Measurements from ENCODE around the gene SGSM1. TPM values are rescaled to one million over a fixed set of nuclear protein-coding genes. Genes with fewer than 3 reads are reported as not detected.
"Not testable (repeated sequence)": the region's sequence is repeated elsewhere in the genome, so short reads cannot be mapped to it uniquely, and the experiment has no call there.

Gene SGSM1
- total RNA-seq, 2 donors from 2014 or later = 0.17 to 0.75 TPM

GRCh38 chr22:24873226-24873625 is 67.2 kb downstream of the SGSM1 start:
- ATAC-seq (no peak), DNase-seq (ENCODE audit: low spot score) (no peak)
- H3K36me3 Mint-ChIP-seq = no peaks in the 10 kb centered on the region
- H3K4me1 Mint-ChIP-seq (ENCODE audit: low read depth in 2 of 2) = no peaks in the 10 kb centered on the region
- H3K4me3 Mint-ChIP-seq = no peak overlapping the region
- H3K9me3 Mint-ChIP-seq = no peaks in the 10 kb centered on the region
- no peak overlapping the region for H3K27ac Mint-ChIP-seq
- no peaks in the 10 kb centered on the region for H3K27me3 Mint-ChIP-seq

- DNase-seq (ENCODE audit: low spot score) (no peak), ATAC-seq (no peak)
- H3K36me3 Mint-ChIP-seq = no peaks in the 10 kb centered on the region
- no peaks in the 10 kb centered on the region for H3K9me3 Mint-ChIP-seq
- H3K4me3 Mint-ChIP-seq = no peak overlapping the region
- no peaks in the 10 kb centered on the region for H3K27me3 Mint-ChIP-seq
- no peak overlapping the region for H3K27ac Mint-ChIP-seq
- H3K4me1 Mint-ChIP-seq (ENCODE audit: low read depth in 2 of 2) = no peaks in the 10 kb centered on the region
Measured at GRCh38 chr22:24875862-24876506, 70.0 kb downstream of the SGSM1 start.

- no peak for ATAC-seq
- Mint-ChIP-seq H3K27ac (no peak overlapping the region), H3K27me3 (no peaks in the 10 kb centered on the region), H3K4me1 (ENCODE audit: low read depth in 2 of 2) (no peaks in the 10 kb centered on the region), H3K4me3 (no peak overlapping the region), H3K36me3 (no peaks in the 10 kb centered on the region), H3K9me3 (no peaks in the 10 kb centered on the region)
- no peak for DNase-seq (ENCODE audit: low spot score)
Measured at GRCh38 chr22:24876700-24877099, 70.7 kb downstream of the SGSM1 start.

- H3K27ac Mint-ChIP-seq = no peak overlapping the region
- no peaks in the 10 kb centered on the region for H3K27me3 Mint-ChIP-seq
- H3K9me3 Mint-ChIP-seq = no peaks in the 10 kb centered on the region
- ATAC-seq (no peak), DNase-seq (ENCODE audit: low spot score) (no peak)
- H3K4me3 Mint-ChIP-seq = no peak overlapping the region
- no peaks in the 10 kb centered on the region for H3K4me1 Mint-ChIP-seq (ENCODE audit: low read depth in 2 of 2)
- no peaks in the 10 kb centered on the region for H3K36me3 Mint-ChIP-seq
Measured at GRCh38 chr22:24878969-24879368, 73.0 kb downstream of the SGSM1 start.

GRCh38 chr22:24883432-24883831 is 77.4 kb downstream of the SGSM1 start:
- H3K4me3 Mint-ChIP-seq = no peak overlapping the region
- H3K27ac Mint-ChIP-seq = no peak overlapping the region
- no peak for DNase-seq (ENCODE audit: low spot score)
- H3K27me3 Mint-ChIP-seq = no peaks in the 10 kb centered on the region
- no peaks in the 10 kb centered on the region for H3K4me1 Mint-ChIP-seq (ENCODE audit: low read depth in 2 of 2)
- no peak for ATAC-seq
- no peaks in the 10 kb centered on the region for H3K9me3 Mint-ChIP-seq
- H3K36me3 Mint-ChIP-seq = peaks cover 7% of the 10 kb centered on the region

- H3K27ac Mint-ChIP-seq = no peak overlapping the region
- no peaks in the 10 kb centered on the region for H3K9me3 Mint-ChIP-seq
- H3K4me3 Mint-ChIP-seq = no peak overlapping the region
- no peaks in the 10 kb centered on the region for H3K4me1 Mint-ChIP-seq (ENCODE audit: low read depth in 2 of 2)
- no peak for ATAC-seq
- H3K36me3 Mint-ChIP-seq = peaks cover 7% of the 10 kb centered on the region
- DNase-seq (ENCODE audit: low spot score) = no peak
- no peaks in the 10 kb centered on the region for H3K27me3 Mint-ChIP-seq
Measured at GRCh38 chr22:24887260-24887659, 81.2 kb downstream of the SGSM1 start.

GRCh38 chr22:24893341-24894070 is 87.5 kb downstream of the SGSM1 start:
- no peak for DNase-seq (ENCODE audit: low spot score)
- H3K27me3 Mint-ChIP-seq = no peaks in the 10 kb centered on the region
- H3K27ac Mint-ChIP-seq = no peak overlapping the region
- peak in 1 of 2 donors; percentile 28 for ATAC-seq
- no peak overlapping the region for H3K4me3 Mint-ChIP-seq
- H3K36me3 Mint-ChIP-seq = no peaks in the 10 kb centered on the region
- H3K4me1 Mint-ChIP-seq (ENCODE audit: low read depth in 2 of 2) = no peaks in the 10 kb centered on the region
- H3K9me3 Mint-ChIP-seq = no peaks in the 10 kb centered on the region

GRCh38 chr22:24894220-24894975 is 88.4 kb downstream of the SGSM1 start:
- H3K27me3 Mint-ChIP-seq = no peaks in the 10 kb centered on the region
- DNase-seq (ENCODE audit: low spot score) (no peak), ATAC-seq (no peak)
- H3K9me3 Mint-ChIP-seq = no peaks in the 10 kb centered on the region
- H3K36me3 Mint-ChIP-seq = no peaks in the 10 kb centered on the region
- no peak overlapping the region for H3K4me3 Mint-ChIP-seq
- H3K4me1 Mint-ChIP-seq (ENCODE audit: low read depth in 2 of 2) = no peaks in the 10 kb centered on the region
- H3K27ac Mint-ChIP-seq = no peak overlapping the region

- Mint-ChIP-seq H3K4me1 (ENCODE audit: low read depth in 2 of 2) (no peaks in the 10 kb centered on the region), H3K9me3 (no peaks in the 10 kb centered on the region), H3K4me3 (no peak overlapping the region), H3K36me3 (no peaks in the 10 kb centered on the region), H3K27me3 (no peaks in the 10 kb centered on the region), H3K27ac (no peak overlapping the region)
- DNase-seq (ENCODE audit: low spot score) = no peak
- no peak for ATAC-seq
Measured at GRCh38 chr22:24894998-24895397, 89.0 kb downstream of the SGSM1 start.

GRCh38 chr22:24901448-24901847 is 95.4 kb downstream of the SGSM1 start:
- H3K27ac Mint-ChIP-seq = no peak overlapping the region
- ATAC-seq (no peak), DNase-seq (ENCODE audit: low spot score) (no peak)
- peaks cover 22% of the 10 kb centered on the region for H3K36me3 Mint-ChIP-seq
- peaks cover 11% of the 10 kb centered on the region for H3K9me3 Mint-ChIP-seq
- no peaks in the 10 kb centered on the region for H3K27me3 Mint-ChIP-seq
- no peak overlapping the region for H3K4me3 Mint-ChIP-seq
- H3K4me1 Mint-ChIP-seq (ENCODE audit: low read depth in 2 of 2) = no peaks in the 10 kb centered on the region

- DNase-seq (ENCODE audit: low spot score) (no peak), ATAC-seq (no peak)
- Mint-ChIP-seq H3K36me3 (peaks cover 28% of the 10 kb centered on the region), H3K4me1 (ENCODE audit: low read depth in 2 of 2) (no peaks in the 10 kb centered on the region), H3K27ac (no peak overlapping the region), H3K27me3 (no peaks in the 10 kb centered on the region), H3K9me3 (peaks cover 11% of the 10 kb centered on the region), H3K4me3 (no peak overlapping the region)
Measured at GRCh38 chr22:24905909-24906308, 99.9 kb downstream of the SGSM1 start.

GRCh38 chr22:24907101-24907500 is 101.1 kb downstream of the SGSM1 start:
- H3K4me1 Mint-ChIP-seq (ENCODE audit: low read depth in 2 of 2); DNase-seq (ENCODE audit: low spot score); H3K4me3 Mint-ChIP-seq; H3K27me3 Mint-ChIP-seq; ATAC-seq; H3K27ac Mint-ChIP-seq: not testable (repeated sequence)
- peaks cover 11% of the 10 kb centered on the region for H3K9me3 Mint-ChIP-seq
- H3K36me3 Mint-ChIP-seq = peaks cover 28% of the 10 kb centered on the region

GRCh38 chr22:24920029-24920428 is 114.0 kb downstream of the SGSM1 start:
- Mint-ChIP-seq H3K4me1 (ENCODE audit: low read depth in 2 of 2) (no peaks in the 10 kb centered on the region), H3K9me3 (no peaks in the 10 kb centered on the region), H3K36me3 (no peaks in the 10 kb centered on the region), H3K27ac (no peak overlapping the region), H3K4me3 (no peak overlapping the region), H3K27me3 (no peaks in the 10 kb centered on the region)
- no peak for DNase-seq (ENCODE audit: low spot score)
- ATAC-seq = no peak

Measured in natural killer cell treated with Interleukin-12 subunit alpha and Interleukin-12 subunit beta and Interleukin-15 and Interleukin-18, amount 100 ng/mL, for 72 hours (primary cell).